NCI-H1694 treated with DMSO at 0.1 percent for 48 hours (cell line): Measurements from ENCODE around the gene PLA2G6.

Experiments
- DNase-seq: peaks from one replicate; lab custom pipeline; 2025; lab: John Stamatoyannopoulos, UW

The PLA2G6 gene

DNA sequence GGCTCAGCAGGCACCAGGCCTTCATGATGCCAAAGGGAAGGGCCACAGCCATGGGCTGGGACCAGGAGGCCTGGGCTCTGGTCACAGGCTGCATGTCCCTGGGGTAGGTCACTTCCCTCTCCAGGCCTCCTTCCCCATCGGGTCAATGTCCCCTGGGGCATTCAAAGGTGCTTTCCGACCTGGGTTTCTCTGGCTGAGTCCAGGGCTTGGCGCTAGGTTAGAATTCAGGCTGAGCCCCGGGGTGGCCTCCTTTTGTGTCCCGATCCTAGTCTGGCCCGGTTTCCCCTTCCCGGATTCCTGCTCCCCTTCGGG, 32.3 kb upstream of the PLA2G6 start:
- DNase-seq: no peak

DNA sequence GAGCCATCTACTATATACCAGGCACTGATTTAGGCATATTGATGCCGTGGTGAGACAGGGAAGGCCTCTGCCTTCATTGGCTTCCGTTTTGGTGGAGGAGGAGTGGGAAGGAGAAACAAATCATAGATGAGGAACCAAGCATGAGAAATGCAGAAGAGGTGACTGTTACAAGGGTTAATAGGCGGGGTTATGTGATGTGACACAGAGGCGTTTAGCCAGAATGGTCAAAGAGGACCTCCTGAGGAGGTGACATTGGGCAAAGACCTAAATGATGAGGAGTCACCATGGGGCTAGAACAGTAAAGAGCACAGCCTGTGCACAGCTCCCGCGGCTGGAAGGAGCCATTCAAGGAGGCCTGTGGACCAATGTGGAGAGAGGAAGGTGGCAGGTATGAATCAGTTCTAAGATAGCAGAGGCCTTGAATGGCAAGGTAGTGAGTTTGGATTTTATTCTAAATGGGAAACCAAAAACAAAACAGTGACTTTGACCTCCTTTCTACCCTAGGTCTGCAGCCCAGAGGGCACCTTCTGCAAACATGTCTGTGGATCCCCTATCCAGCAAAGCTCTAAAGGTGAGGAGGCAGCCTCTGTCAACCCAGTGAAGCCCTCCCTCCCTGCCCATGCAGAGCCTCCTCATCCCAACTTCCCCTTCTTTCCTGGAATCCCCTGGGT, 31.8 kb upstream of the PLA2G6 start:
- DNase-seq: no peak

DNA sequence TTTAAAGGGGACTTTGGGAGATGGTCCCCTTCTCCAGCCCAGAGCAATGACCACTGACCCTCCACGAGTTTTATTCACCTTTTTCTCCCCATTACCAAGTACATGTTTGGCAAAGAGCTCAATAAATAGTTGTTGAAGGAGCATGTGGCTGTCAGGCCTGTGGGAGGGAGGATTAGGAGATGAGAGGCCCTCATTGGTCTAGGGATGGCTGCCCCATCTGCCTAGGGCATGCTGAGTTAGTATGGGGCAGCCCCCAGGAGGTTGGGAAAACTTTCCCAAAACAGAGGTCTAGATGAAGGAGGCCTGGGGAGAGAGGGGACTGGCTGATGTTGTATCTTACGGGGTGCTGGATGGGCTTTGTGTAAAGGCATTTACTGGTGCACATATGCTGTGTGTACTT, 30.8 kb upstream of the PLA2G6 start:
- DNase-seq: no peak

DNA sequence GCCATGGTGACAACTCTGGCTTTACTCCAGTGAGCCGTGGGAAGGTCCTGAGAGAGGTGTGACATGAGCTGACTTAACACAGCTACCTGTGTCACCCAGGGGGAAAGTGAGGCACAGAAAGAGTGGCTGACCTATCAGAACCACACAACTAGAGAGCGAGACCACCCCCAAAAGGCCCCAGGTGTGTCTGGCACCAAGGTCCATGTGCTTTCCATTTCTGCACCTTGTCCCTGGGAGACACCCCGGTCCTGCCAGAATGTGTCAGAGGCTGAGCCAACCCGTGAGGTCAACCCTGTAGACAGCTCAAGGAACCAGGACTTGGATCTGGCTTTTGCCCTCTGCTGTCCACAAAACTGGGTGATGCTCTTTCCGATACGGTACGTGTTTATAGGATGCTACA, 29.9 kb upstream of the PLA2G6 start:
- no peak for DNase-seq

DNA sequence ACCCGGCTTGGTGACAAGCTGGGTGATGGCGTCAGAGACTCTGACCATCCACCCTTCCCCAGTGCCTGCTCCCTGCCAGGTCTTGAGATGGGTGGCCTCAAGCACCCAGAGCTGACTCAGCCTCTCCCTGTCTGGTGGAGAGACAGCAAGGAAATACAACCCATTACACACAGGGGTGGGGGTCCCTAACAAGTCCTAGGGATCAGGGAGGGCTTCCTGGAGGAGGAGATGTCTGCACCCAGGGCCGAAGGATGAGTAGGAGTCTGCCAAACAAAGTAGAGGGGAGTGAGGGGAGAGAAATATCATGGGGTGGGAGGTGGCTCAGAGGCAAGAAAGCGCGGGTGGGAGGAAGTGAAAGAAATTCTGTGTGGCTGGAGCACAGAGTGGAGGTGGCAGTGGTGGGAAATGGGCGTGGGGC, 26.9 kb upstream of the PLA2G6 start:
- DNase-seq: no peak

DNA sequence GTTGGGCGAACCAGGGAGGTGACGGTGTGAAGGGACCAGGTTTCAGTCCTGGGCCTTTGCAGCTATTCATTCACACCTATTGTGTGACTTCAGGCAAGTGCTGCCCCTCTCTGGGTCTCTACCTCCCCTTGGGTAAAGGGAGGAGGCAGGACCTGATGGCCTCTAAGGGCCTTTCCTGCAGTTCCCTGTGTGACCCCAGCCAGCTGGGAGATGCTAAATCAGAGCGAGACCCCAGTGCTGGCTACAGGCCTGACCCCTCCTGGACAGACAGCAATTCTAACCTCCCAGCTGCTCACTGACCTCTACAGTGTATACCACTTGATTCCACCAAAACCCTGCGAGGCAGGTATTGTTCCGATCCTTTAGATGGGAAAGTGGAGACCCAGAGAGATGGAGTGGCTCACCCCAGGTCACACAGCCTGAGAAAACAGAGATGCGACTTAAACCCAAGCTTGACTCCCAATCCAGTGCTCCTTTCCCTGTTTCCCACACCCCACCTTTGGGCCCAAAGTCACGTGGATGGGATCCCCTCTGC, 26.3 kb upstream of the PLA2G6 start:
- DNase-seq: no peak

DNA sequence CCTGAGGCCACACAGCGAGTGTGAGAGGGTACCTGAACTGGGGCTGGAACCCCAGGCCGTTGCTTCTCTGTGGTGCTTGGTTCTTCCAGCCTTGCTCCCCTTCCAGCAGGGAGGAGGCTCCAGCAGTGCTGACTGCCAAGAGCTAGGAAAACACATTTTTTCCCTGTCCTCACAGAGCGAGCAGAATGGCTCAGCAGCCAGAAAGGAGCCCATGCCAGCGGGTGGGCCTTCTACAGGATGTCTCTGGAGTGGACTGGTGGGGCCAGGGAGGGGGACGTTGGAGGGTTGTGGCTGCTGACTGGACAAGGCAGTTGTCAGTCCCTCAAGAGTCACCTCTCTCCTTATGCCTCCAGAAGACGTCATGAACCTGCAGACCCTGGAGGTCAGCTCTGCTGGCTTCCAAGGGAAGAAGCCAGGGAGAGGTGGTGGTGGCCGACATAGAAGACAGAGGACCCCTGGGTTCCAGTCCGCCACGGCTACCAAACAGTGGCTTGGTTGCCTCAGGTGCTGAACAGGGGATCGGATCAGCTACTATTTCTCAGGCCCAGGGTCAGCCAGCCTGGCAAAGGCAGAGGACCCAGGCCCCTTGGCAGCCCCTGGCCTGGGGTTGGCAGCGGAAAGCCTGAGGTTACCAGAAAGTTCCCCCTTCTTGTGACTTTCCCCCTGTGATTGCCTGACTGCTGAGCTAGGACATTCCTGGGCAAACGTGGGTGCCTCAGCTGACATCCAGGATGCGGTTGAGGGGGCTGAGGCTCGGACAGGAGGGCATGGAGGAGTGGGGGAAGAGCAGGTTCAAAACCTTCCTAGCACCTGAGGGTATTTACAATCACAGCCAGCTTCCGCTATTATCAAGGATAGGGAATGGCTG, 23.9 kb upstream of the PLA2G6 start:
- no peak for DNase-seq

DNA sequence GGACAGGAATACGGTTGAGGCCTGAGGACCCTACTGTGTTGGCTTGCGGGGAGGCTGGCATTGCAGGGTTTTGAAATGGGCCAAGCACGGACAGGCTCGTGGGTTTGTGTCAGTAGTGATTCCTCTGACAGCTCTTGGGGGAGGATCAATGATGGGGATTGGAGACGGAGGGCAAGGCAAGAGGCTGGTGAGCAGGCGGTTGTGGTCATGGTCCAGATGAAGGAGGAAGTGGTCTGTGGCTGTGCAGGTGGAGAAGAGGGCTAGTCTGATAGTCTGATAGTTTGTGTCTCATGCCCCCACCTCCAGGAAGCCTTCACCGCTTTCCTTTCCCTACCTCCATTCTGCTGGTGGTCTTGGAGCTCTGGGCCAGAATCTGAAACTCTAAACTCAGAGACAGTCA, 23.2 kb upstream of the PLA2G6 start:
- no peak for DNase-seq

DNA sequence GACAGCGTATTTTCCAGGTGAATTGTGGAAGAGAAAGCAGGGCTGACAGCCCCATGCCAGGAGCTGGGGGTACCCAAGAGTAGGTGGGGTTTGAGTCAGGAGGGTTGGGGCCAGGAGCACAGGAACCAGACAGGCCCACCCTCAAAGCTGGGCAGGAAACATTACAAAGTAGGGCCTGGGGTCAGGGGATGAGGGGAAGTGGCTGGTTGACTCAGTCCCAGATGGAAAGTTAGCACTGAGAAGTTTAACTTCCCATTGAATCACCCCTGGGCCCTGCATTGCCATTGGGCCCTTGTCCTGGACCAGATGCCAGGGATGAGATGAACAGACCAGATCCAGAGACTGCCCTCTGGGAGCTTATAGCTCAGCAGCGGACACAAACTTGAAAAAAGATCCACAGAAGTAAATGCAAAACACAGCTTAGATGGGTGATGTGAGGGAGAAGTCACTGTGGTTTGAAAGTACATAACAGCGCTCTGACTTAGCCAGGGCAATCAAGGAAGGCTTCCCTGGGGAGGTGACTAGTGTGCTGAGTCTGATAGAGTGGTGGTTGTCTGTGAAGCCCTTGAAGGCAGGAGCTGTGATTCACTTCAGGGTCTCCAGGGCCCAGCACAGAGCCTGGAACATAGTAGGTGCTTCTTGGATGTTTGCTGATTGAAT, 22.4 kb upstream of the PLA2G6 start:
- DNase-seq: no peak

DNA sequence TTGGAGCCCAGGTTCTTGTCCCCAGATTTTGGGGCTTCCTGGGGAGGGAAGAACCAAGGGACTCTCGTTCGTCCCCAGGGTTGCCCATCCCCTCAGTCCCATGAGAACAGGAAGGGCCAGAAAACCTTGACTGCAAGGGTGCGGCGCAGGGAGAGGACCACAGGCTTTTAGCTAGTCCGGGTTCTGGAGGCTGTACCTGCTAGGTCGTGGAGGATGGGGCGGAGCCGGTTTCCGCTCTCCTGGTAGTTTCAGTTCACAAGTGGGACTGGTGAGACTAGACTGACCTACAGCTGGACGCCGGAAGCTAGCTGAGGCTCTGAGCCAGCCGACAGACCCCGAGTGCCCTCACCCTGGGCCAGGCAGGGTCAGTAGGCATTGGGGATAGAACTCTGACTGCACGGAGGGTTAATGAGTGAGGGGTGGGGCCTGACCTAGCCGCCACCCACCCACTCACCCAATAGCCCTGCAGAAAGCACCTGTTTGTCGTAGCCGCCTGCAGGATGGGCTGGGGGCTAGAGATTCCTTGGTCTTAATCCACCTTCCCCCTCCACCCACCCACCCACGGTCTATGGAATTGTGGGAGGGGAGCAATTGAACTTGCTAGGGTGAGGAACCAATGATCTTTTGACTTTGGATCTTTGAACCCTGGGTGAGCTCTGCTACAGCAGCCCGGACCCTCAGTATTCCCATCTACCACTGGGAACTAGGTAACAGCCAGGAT, 21.6 kb upstream of the PLA2G6 start:
- DNase-seq: no peak

DNA sequence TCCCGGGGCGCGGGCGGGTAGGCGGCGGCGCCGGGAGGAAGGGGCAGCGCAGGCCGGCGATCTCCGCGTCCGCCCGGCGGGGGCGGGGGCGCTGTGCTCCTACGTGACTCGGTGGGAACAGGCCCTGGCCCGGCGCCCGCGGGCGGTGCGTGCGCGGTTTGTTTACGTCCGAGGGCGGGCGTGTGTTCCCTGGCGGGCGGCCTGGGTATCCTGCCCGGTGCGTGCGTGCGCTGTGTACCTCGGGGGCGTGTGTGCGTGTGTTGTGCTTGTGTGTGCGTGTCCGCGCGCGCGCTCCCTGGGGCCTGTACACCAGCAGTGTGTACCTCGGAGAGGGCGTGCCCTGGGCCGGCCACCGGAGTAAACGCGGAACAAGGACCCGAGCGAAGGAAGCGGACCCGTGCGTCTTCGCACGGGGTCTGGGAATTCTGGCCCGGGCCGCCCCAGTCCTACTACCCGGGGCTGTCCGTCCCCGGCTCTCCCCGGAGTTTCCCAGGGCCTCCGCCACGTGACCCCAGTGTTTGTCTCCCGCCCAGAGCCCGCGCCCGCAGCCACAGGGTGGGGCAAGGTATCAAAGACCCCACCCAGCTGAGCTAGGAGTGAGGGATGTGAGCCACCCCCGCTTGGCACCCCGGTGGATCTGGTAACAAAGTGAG, 20.9 kb upstream of the PLA2G6 start:
- DNase-seq: no peak

DNA sequence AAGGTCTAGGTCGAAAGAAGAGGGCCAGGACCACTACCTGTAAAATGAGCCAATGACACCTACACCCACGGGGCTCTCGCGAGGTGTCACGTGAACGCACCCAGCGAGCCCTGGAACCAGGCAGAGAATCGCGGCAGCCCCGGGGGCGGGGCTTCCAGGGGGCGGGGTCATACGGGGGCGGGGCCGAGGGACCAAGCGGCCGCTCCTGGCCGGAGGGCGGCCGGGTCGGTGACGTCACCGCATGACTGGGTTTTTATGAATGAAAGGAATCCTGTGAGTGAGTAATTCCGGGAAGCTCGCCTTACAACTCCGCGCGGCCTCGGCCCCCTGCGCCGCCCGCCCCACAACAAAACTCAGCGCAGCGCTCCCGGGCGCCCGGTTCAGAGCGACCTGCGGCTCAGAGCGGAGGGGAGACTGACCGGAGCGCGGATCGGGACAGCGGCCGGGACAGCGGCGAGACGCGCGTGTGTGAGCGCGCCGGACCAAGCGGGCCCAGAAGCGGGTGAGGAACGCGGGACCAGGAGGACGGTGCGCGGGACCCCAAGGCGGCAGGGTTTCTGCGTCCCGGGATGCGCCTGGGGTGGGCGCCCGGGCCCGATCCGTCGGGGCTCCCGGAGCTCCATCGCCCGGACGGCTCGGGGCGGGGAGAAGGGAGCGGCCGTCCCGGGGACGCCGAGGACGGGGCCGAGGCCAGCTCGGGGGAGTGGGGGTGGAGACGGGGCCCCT, 20.2 kb upstream of the PLA2G6 start, which contains the start of gene MAFF:
TSS of gene MAFF (plus strand) at position 284 of the 726 bp plus-strand sequence. CDS start 11,860 bp downstream, outside the sequence.
- peak; percentile 22 for DNase-seq

DNA sequence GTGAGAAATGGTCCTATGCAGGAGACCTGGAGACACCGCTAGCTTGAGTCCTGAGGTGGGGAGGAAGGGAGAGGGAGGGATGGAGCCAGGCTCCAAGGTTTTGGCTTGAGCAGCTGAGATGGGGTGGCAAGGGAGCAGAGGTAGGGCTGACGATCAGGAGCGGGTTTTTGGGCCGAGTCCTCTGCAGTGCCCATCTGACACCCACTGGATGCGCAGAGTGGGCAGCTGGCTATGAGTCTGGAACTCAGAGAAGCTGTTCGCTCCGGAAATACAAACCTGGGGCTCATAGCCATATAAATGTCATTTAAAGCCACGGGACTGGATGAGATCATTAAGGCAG, 19.7 kb upstream of the PLA2G6 start:
- no peak for DNase-seq

DNA sequence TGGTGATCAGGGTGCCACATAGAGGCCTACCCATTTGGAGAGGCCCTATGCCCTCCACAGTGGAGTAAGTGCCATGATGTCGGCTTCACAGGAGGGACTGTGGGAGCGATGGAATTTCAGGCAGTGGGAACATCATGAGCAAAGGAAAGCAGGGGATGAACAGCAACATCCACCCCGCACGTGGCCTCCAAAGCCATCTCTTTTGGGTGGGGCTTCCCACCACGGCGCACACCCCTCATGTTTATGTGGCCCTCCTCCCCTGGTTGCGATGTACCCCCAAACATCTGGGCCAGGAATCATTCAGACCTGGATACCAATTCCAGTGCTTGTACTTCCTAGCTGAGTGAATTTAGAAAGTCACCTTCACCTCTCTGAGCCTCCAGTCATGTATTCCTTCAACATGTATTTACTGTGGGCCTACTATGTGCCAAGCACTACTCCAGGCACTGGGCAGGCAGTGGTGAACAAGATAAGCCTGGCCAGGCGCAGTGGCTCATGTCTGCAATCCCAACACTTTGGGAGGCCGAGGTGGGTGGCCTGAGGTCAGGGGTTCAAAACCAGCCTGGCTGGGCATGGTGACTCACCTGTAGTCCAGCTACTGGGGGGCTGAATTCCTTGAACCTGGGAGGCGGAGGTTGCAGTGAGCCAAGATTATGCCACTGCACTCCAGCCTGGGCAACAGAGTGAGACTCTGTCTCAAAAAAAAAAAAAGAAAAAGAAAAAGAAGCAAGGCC, 18.4 kb upstream of the PLA2G6 start:
- DNase-seq: no peak

DNA sequence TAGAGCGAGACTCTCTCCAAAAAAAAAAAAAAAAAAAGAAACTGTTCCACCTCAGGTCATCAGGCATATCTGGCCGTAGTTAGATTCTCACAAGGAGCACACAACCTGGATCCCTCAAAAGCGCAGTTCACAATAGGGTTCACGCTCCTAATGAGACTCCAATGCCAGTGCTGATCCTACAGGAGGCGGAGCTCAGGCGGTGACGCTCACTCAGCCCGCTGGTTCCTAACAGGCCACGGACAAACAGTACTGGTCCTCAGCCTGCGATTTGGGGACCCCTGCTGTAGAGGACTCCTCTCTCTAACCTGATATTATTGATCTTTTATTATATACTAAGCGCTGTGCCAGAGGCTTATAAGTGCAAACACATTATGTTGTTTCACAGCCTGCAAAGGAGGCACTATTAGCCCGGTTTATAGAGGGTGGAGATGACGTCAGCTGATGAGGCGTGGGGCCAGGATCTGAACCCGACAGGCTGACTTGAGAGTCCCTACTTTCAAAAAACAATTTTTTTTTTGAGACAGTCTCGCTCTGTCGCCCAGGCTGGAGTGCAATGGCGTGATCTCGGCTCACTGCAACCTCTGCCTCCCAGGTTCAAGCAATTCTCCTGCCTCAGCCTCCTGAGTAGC, 15.3 kb upstream of the PLA2G6 start:
- no peak for DNase-seq

DNA sequence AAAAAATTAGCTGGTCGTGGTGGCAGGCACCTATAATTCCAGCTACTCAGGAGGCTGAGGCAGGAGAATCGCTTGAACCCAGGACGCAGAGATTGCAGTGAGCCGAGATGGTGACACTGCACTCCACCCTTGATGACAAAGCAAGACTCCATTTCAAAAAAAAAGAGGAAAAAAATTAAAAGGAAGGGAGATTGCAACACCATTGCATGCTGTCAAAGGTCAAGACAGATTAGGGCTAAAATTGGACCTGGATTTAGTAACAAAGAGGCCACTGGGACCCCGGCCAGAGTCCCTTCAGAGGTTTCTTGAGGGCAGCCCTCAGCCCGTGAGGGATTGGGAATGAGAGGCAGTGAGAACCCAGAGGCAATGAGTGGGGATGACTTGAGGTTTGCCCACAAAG, 11.9 kb upstream of the PLA2G6 start:
- no peak for DNase-seq

DNA sequence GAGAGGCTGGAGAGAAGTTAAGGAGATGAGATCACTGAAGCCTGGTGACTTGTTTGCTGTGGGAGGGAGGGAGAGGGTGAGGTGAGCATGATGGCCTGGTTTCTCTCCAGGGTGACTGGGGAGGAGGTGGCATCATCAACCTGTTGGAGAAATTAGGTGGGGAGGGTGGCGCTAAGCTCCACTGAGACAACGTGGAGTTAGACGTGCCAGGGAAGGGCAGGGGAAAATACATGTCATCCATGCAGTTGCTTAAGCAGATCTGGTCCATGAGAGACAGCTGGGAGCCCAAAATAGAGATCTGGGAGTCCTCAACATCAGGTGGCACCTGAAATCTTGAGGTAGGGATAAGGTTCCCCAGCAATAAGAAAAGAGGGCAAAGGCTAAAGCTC, 10.8 kb upstream of the PLA2G6 start:
- DNase-seq: no peak

DNA sequence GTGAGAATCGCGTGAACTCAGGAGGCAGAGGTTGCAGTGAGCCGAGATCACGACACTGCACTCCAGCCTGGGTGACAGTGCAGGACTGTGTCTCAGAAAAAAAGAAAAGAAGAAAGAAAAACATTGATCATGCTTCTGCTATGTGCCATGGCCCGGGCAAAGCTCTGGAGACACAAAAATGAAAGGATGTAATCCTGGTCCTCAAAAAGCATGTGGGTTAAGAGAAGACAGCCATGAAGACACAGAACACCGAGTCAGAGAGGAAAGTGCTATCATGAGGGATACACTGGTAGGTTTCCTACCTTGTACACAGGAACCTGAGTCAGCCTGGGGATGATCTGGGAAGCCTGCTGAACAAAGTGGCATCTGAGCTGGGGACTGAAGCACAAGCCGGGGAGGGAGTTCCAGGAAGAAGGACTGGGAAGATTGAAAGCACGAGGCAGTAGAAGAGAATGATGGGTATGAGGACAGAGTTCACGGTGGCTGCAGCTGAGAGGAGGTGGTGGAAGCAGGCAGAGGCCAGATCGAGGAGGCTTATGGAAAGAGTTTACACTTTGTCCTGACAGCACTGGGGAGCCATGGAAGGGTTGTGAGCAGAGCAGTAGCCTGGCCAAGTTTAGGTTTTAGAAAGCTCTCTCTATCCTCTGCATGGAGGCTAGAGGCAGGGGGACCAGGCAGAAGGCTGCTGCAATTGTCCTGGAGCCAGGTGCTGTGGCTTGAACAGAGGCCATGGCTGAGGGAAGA, 10.3 kb upstream of the PLA2G6 start:
- no peak for DNase-seq

DNA sequence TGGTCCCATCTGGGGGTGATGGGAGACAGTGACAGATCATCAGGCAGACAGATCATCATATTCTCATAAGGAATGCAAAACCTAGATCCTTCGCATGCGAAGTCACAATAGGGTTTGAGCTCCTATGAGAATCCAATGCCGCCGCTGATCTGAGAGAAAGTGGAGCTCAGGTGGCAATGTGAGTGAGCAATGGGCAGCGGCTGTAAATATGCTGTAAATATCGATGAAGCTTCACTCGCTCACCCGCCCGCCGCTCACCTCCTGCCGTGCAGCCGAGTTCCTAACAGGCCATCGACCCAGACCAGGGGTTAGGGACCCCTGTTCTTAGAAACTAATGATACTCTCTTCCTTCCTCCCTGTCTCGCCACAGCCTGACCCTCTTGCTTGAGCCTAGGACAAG, 9.4 kb upstream of the PLA2G6 start:
- no peak for DNase-seq
